A673 (cell line): Measurements from ENCODE around the gene RASSF1.

ENCODE experiments used
- EZH2 ChIP-seq: fragments of 200-600 bp; sonication (generic); IDR thresholded peaks from 2 replicates; pipeline ENCODE4 v1.6.1; 2017; ENCODE audit warnings: borderline replicate concordance, low read depth, mild to moderate bottlenecking, mixed read lengths, antibody characterized with exemption, low read length; ENCODE audit not compliant: poor library complexity, severe bottlenecking
- TF ChIP-seq, protein P1 (sequence below): fragments of 300-800, 200-600 bp; sonication (generic); conservative IDR thresholded peaks from 2 replicates; pipeline ENCODE4 v1.5.1; 2017; ENCODE audit warnings: low read depth, mild to moderate bottlenecking, antibody characterized with exemption, low read length, moderate library complexity, mixed read lengths

DNA sequence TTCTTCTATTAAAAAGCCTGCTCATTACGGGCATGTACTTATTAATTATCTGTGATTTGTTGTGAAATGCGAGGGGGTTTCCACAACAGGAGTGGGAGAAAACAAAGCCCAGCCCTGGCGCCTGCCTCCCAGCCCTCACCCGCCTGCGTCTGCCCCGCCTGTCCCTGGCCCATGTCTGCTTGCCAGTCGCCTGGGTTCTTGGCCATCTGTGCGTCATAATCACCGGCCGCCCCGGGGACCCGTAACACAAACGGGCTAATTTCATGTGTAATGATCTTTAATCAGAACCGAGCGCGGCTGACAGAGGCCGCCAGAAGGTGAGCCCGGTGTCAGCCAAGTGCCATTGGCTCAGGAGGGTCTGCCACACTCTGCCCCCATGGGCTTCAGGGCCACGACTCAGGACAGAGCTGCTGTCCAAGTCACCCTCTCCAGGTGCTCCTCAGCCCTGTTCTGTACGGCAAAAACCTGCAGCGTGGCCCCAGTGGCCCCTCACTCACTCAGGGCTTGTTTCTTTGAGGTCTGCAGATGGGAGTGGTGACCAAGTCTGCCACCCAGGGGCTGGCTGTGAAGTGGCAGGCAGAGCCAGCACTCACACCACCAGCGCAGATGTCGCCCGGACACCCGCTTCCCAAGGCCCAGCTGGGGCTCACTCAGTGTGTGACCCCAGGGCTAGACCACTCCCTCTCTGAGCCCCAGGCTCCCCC is 47.5 kb upstream of the RASSF1 start:
- TF ChIP-seq, protein P1, sequence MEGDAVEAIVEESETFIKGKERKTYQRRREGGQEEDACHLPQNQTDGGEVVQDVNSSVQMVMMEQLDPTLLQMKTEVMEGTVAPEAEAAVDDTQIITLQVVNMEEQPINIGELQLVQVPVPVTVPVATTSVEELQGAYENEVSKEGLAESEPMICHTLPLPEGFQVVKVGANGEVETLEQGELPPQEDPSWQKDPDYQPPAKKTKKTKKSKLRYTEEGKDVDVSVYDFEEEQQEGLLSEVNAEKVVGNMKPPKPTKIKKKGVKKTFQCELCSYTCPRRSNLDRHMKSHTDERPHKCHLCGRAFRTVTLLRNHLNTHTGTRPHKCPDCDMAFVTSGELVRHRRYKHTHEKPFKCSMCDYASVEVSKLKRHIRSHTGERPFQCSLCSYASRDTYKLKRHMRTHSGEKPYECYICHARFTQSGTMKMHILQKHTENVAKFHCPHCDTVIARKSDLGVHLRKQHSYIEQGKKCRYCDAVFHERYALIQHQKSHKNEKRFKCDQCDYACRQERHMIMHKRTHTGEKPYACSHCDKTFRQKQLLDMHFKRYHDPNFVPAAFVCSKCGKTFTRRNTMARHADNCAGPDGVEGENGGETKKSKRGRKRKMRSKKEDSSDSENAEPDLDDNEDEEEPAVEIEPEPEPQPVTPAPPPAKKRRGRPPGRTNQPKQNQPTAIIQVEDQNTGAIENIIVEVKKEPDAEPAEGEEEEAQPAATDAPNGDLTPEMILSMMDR = 0 out of 2 replicates have a peak, but pooled peaks have one; percentile 24
- no peak for TF ChIP-seq EZH2
